ENCODE results near the gene DAPK1. TPM values are rescaled to one million over a fixed set of nuclear protein-coding genes. Genes with fewer than 3 reads are reported as not detected.

DAPK1 gene
- total and polyA plus RNA-seq, 2 experiments from 2014 or later = 44.4 to 62.3 TPM

GRCh38 chr9:87461256-87461655 is 36.4 kb upstream of the DAPK1 start:
- H2AFZ ChIP-seq = no peak overlapping the region
- no peaks in the 10 kb centered on the region for H3K79me2 ChIP-seq
- H3K9me3 ChIP-seq (ENCODE audit: low read depth) = no peaks in the 10 kb centered on the region
- WGBS (ENCODE audit: low lambda C conversion rate, missing lambda C conversion rate) = 61% methylated on average over 4 of the region's 4 CpGs
- TF ChIP-seq CTCF (IDR thresholded peaks at IDR 0.05; ENCODE audit: poor library complexity) (no peak), EZH2 (IDR thresholded peaks at IDR 0.05; ENCODE audit: borderline replicate concordance) (no peak), EZH2phosphoT487 (IDR thresholded peaks at IDR 0.05; ENCODE audit: low read depth, severe bottlenecking, unreplicated experiment) (no peak)
- H3K9me2 ChIP-seq (replicated peaks; ENCODE audit: insufficient read depth) = no peaks in the 10 kb centered on the region
- H3K36me3 ChIP-seq (replicated peaks; ENCODE audit: insufficient read depth, low read depth) = no peaks in the 10 kb centered on the region
- H3K27ac ChIP-seq = no peak overlapping the region
- H3K27me3 ChIP-seq = no peaks in the 10 kb centered on the region
- no peak overlapping the region for H3K4me3 ChIP-seq
- no peaks in the 10 kb centered on the region for H4K20me1 ChIP-seq (ENCODE audit: insufficient read depth, poor library complexity, severe bottlenecking)
- H3K4me1 ChIP-seq (ENCODE audit: insufficient read depth) = no peaks in the 10 kb centered on the region
- DNase-seq (ENCODE audit: low spot score) = no peak
- no peak overlapping the region for H3K4me2 ChIP-seq

GRCh38 chr9:87464110-87464991 is 33.3 kb upstream of the DAPK1 start:
- H3K27ac ChIP-seq = no peak overlapping the region
- no peak for DNase-seq (ENCODE audit: low spot score)
- H3K36me3 ChIP-seq (replicated peaks; ENCODE audit: insufficient read depth, low read depth) = no peaks in the 10 kb centered on the region
- no peak overlapping the region for H2AFZ ChIP-seq
- H4K20me1 ChIP-seq (ENCODE audit: insufficient read depth, poor library complexity, severe bottlenecking) = no peaks in the 10 kb centered on the region
- no peaks in the 10 kb centered on the region for H3K9me2 ChIP-seq (replicated peaks; ENCODE audit: insufficient read depth)
- no peaks in the 10 kb centered on the region for H3K79me2 ChIP-seq
- H3K4me1 ChIP-seq (ENCODE audit: insufficient read depth) = no peaks in the 10 kb centered on the region
- WGBS (ENCODE audit: low lambda C conversion rate, missing lambda C conversion rate) = 63% methylated on average over 7 of the region's 7 CpGs
- TF ChIP-seq EZH2phosphoT487 (IDR thresholded peaks at IDR 0.05; ENCODE audit: low read depth, severe bottlenecking, unreplicated experiment) (no peak), CTCF (IDR thresholded peaks at IDR 0.05; ENCODE audit: poor library complexity) (no peak), EZH2 (IDR thresholded peaks at IDR 0.05; ENCODE audit: borderline replicate concordance) (no peak)
- no peaks in the 10 kb centered on the region for H3K9me3 ChIP-seq (ENCODE audit: low read depth)
- H3K4me3 ChIP-seq = no peak overlapping the region
- H3K4me2 ChIP-seq = no peak overlapping the region
- H3K27me3 ChIP-seq = no peaks in the 10 kb centered on the region

GRCh38 chr9:87464992-87465378 is 32.7 kb upstream of the DAPK1 start:
- no peaks in the 10 kb centered on the region for H3K4me1 ChIP-seq (ENCODE audit: insufficient read depth)
- TF ChIP-seq EZH2phosphoT487 (IDR thresholded peaks at IDR 0.05; ENCODE audit: low read depth, severe bottlenecking, unreplicated experiment) (no peak), EZH2 (IDR thresholded peaks at IDR 0.05; ENCODE audit: borderline replicate concordance) (no peak), CTCF (IDR thresholded peaks at IDR 0.05; ENCODE audit: poor library complexity) (no peak)
- WGBS (ENCODE audit: low lambda C conversion rate, missing lambda C conversion rate) = 100% methylated on average over 1 of the region's 1 CpG

More at GRCh38 chr9:87464992-87465378, 32.7 kb upstream of the DAPK1 start:
- no peaks in the 10 kb centered on the region for H3K9me2 ChIP-seq (replicated peaks; ENCODE audit: insufficient read depth)
- no peak overlapping the region for H3K27ac ChIP-seq
- no peak overlapping the region for H2AFZ ChIP-seq
- DNase-seq (ENCODE audit: low spot score) = no peak
- no peak overlapping the region for H3K4me3 ChIP-seq
- no peaks in the 10 kb centered on the region for H3K27me3 ChIP-seq
- H4K20me1 ChIP-seq (ENCODE audit: insufficient read depth, poor library complexity, severe bottlenecking) = no peaks in the 10 kb centered on the region
- no peaks in the 10 kb centered on the region for H3K9me3 ChIP-seq (ENCODE audit: low read depth)
- H3K4me2 ChIP-seq = no peak overlapping the region
- no peaks in the 10 kb centered on the region for H3K36me3 ChIP-seq (replicated peaks; ENCODE audit: insufficient read depth, low read depth)
- H3K79me2 ChIP-seq = no peaks in the 10 kb centered on the region
